Transverse colon (tissue), 4 donors: ENCODE measurements around the gene BAIAP3.

ENCODE experiments used
- POLR2A ChIP-seq: fragments of 450-650 bp; IDR thresholded peaks from one replicate; pipeline ENCODE4 v1.6.1; 2016; ENCODE audit warnings: antibody characterized with exemption, mild to moderate bottlenecking, moderate library complexity
- POLR2AphosphoS5 ChIP-seq, 3 donors: sonication (generic); formaldehyde crosslinking; IDR thresholded peaks; one replicate each; pipeline ENCODE4 v1.6.1; 2016; ENCODE audit warnings: antibody characterized with exemption in 3 of 3
- TF ChIP-seq, protein P1 (sequence below), 5 experiments: fragments of 200-600 bp in 3 of 5; fragments of 450-650 bp in 2 of 5; sonication (generic) in 3 of 5; IDR thresholded peaks; 1 replicate in 2 of 5; 2 replicates in 3 of 5; pipeline ENCODE4 v1.5.1; 2016 to 2017; ENCODE audit warnings: antibody characterized with exemption in 5 of 5, inconsistent platforms in 3 of 5, mild to moderate bottlenecking in 2 of 5, moderate library complexity in 1 of 5

DNA sequence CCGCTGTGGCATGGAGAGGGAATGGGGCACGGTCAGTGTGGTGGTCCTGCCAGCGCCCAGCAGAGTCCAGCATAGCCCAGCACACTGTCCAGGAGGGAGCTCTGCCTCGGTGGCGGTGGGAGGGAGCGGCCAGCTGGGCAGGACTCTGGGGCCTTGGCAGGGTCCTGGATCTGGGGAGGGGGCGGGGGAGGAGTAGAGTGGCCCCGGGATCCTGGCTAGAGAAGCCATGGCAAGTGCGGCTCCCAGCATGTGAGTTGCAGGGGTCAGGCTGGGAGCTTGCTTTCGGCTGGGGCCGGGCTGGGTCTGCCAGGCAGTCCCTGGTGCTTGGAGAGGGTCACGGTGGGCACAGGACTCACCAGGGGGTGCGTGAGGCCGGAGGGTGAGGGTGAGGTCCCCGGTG is 22.1 kb downstream of the BAIAP3 start:
- TF ChIP-seq, protein P1, sequence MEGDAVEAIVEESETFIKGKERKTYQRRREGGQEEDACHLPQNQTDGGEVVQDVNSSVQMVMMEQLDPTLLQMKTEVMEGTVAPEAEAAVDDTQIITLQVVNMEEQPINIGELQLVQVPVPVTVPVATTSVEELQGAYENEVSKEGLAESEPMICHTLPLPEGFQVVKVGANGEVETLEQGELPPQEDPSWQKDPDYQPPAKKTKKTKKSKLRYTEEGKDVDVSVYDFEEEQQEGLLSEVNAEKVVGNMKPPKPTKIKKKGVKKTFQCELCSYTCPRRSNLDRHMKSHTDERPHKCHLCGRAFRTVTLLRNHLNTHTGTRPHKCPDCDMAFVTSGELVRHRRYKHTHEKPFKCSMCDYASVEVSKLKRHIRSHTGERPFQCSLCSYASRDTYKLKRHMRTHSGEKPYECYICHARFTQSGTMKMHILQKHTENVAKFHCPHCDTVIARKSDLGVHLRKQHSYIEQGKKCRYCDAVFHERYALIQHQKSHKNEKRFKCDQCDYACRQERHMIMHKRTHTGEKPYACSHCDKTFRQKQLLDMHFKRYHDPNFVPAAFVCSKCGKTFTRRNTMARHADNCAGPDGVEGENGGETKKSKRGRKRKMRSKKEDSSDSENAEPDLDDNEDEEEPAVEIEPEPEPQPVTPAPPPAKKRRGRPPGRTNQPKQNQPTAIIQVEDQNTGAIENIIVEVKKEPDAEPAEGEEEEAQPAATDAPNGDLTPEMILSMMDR (IDR thresholded peaks at IDR 0.05): no peak
- TF ChIP-seq POLR2AphosphoS5 (IDR thresholded peaks at IDR 0.05) (no peak), POLR2A (no peak)
